Hepatocyte (in vitro differentiated cells): ENCODE results near the gene IL36G.

ENCODE experiments used
- EZH2 ChIP-seq: fragments of 200-600 bp; sonication (generic); IDR thresholded peaks from 2 replicates; pipeline ENCODE4 v1.6.1; 2016; ENCODE audit warnings: antibody characterized with exemption, mild to moderate bottlenecking, borderline replicate concordance
- EZH2phosphoT487 ChIP-seq: fragments of 200-600 bp; sonication (generic); IDR thresholded peaks from one replicate; pipeline ENCODE4 v1.6.1; 2018; ENCODE audit warnings: antibody characterized with exemption, mild to moderate bottlenecking, low read depth, moderate library complexity; ENCODE audit not compliant: unreplicated experiment, severe bottlenecking
- TF ChIP-seq, protein P1 (sequence below): fragments of 200-600 bp; sonication (generic); IDR thresholded peaks from 2 replicates; pipeline ENCODE4 v1.5.1; 2016; ENCODE audit warnings: antibody characterized with exemption, mild to moderate bottlenecking; ENCODE audit not compliant: poor library complexity

DNA sequence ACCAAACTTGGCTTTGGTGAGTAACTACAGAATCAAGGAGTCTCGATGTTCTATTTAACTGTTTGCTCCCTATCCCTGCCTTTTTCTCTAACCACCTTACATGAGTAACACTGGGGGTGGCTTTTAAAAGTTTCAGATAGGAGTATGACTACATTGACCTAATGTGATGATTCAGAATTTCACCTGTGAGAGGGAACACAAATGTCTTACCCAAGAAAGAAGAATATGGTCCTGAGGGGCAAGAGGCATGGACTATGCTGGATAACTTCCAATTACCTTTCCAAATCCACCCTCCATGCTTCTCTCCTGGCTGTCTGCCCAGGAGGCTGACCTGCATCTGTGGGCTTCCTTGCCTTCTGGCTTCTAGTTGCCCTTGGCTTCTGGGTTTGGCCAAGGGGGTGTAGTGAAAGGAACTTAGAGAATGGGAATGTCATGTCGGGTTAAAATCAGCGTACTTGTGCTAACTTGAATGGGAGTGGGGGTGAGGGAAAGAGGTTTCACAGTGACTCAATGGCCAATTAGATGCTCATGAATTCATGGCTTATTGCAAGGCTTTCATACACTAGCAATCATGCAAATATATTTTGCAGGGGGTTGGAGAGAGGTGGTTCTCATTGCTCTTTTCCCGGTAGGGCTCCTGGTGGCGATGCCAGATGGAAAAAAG lies 5.3 kb upstream of the IL36G start:
- TF ChIP-seq, protein P1, sequence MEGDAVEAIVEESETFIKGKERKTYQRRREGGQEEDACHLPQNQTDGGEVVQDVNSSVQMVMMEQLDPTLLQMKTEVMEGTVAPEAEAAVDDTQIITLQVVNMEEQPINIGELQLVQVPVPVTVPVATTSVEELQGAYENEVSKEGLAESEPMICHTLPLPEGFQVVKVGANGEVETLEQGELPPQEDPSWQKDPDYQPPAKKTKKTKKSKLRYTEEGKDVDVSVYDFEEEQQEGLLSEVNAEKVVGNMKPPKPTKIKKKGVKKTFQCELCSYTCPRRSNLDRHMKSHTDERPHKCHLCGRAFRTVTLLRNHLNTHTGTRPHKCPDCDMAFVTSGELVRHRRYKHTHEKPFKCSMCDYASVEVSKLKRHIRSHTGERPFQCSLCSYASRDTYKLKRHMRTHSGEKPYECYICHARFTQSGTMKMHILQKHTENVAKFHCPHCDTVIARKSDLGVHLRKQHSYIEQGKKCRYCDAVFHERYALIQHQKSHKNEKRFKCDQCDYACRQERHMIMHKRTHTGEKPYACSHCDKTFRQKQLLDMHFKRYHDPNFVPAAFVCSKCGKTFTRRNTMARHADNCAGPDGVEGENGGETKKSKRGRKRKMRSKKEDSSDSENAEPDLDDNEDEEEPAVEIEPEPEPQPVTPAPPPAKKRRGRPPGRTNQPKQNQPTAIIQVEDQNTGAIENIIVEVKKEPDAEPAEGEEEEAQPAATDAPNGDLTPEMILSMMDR, result no peak
- TF ChIP-seq EZH2 (no peak), EZH2phosphoT487 (no peak)
